H9 (cell line): ENCODE data around the gene IGSF3. TPM values are rescaled to one million over a fixed set of nuclear protein-coding genes. Genes with fewer than 3 reads are reported as not detected.

Source experiments
- DNase-seq: peaks from one replicate; pipeline ENCODE4 v3.0.0-alpha.2; 2017
- H2AFZ ChIP-seq: one replicate; pipeline ENCODE4 v1.6.1; 2013; ENCODE audit warnings: mild to moderate bottlenecking, low read length, control low read depth, moderate library complexity
- H2AK5ac ChIP-seq: 2 replicates; pipeline ENCODE4 v1.6.1; 2013; ENCODE audit warnings: low read length, control low read depth, mixed read lengths; ENCODE audit not compliant: insufficient read length
- H2BK120ac ChIP-seq: one replicate; pipeline ENCODE4 v1.6.1; 2013; ENCODE audit warnings: low read depth, mild to moderate bottlenecking, low read length, control low read depth, inconsistent platforms; ENCODE audit not compliant: poor library complexity, severe bottlenecking
- H2BK12ac ChIP-seq: 2 replicates; pipeline ENCODE4 v1.6.1; 2013; ENCODE audit warnings: low read length, control low read depth, mixed read lengths, low read depth; ENCODE audit not compliant: insufficient read length
- H2BK15ac ChIP-seq: 2 replicates; pipeline ENCODE4 v1.6.1; 2013; ENCODE audit warnings: low read depth, low read length, control low read depth
- H2BK20ac ChIP-seq: one replicate; pipeline ENCODE4 v1.6.1; 2013; ENCODE audit warnings: low read depth, mild to moderate bottlenecking, low read length, control low read depth, inconsistent platforms; ENCODE audit not compliant: poor library complexity, severe bottlenecking
- H2BK5ac ChIP-seq: 2 replicates; pipeline ENCODE4 v1.6.1; 2013; ENCODE audit warnings: low read length, control low read depth, mixed read lengths; ENCODE audit not compliant: insufficient read length
- H3K14ac ChIP-seq: 2 replicates; pipeline ENCODE4 v1.6.1; 2013; ENCODE audit warnings: low read length, control low read depth; ENCODE audit not compliant: insufficient read depth
- H3K18ac ChIP-seq: 2 replicates; pipeline ENCODE4 v1.6.1; 2013; ENCODE audit warnings: low read depth, mild to moderate bottlenecking, mixed read lengths, low read length, control low read depth; ENCODE audit not compliant: insufficient read length
- H3K23ac ChIP-seq: 2 replicates; pipeline ENCODE4 v1.6.1; 2013; ENCODE audit warnings: low read length, control low read depth, mixed read lengths, low read depth; ENCODE audit not compliant: insufficient read length
- H3K23me2 ChIP-seq: 2 replicates; pipeline ENCODE4 v1.6.1; 2013; ENCODE audit warnings: low read depth, mild to moderate bottlenecking, mixed read lengths, low read length, control low read depth; ENCODE audit not compliant: insufficient read length, poor library complexity, severe bottlenecking
- H3K27ac ChIP-seq: 2 replicates; pipeline ENCODE4 v1.5.1; 2013; ENCODE audit warnings: low read length, control low read depth, mixed read lengths, low read depth; ENCODE audit not compliant: insufficient read length
- H3K27me3 ChIP-seq: 2 replicates; pipeline ENCODE4 v1.6.1; 2013; ENCODE audit warnings: low read length, control low read depth, inconsistent platforms; ENCODE audit not compliant: insufficient read depth
- H3K4ac ChIP-seq: 2 replicates; pipeline ENCODE4 v1.6.1; 2013; ENCODE audit warnings: low read depth, mild to moderate bottlenecking, control low read depth, inconsistent platforms, low read length, moderate library complexity
- H3K4me1 ChIP-seq: 2 replicates; pipeline ENCODE4 v1.6.1; 2013; ENCODE audit warnings: low read length, control low read depth, inconsistent platforms; ENCODE audit not compliant: insufficient read depth
- H3K4me2 ChIP-seq: 2 replicates; pipeline ENCODE4 v1.6.1; 2013; ENCODE audit warnings: low read length, control low read depth, mixed read lengths; ENCODE audit not compliant: insufficient read length, insufficient read depth
- H3K56ac ChIP-seq: 2 replicates; pipeline ENCODE4 v1.6.1; 2013; ENCODE audit warnings: low read depth, mild to moderate bottlenecking, mixed read lengths, low read length, control low read depth; ENCODE audit not compliant: insufficient read length
- H3K79me1 ChIP-seq: 2 replicates; pipeline ENCODE4 v1.6.1; 2013; ENCODE audit warnings: low read depth, mild to moderate bottlenecking, moderate library complexity, low read length, control low read depth, inconsistent platforms; ENCODE audit not compliant: insufficient read depth, poor library complexity, severe bottlenecking
- H3K79me2 ChIP-seq: 2 replicates; pipeline ENCODE4 v1.6.1; 2013; ENCODE audit warnings: low read length, control low read depth, inconsistent platforms; ENCODE audit not compliant: insufficient read depth
- H3K9ac ChIP-seq: 2 replicates; pipeline ENCODE4 v1.6.1; 2013; ENCODE audit warnings: low read length, control low read depth, mixed read lengths; ENCODE audit not compliant: insufficient read length; ENCODE audit errors: extremely low read depth
- H3K9me3 ChIP-seq: one replicate; pipeline ENCODE4 v1.6.1; 2013; ENCODE audit warnings: low read depth, low read length, inconsistent platforms; ENCODE audit not compliant: control insufficient read depth
- H3T11ph ChIP-seq: one replicate; pipeline ENCODE4 v1.6.1; 2013; ENCODE audit warnings: mild to moderate bottlenecking, low read length, control low read depth, inconsistent platforms
- H4K20me1 ChIP-seq: one replicate; pipeline ENCODE4 v1.6.1; 2013; ENCODE audit not compliant: control insufficient read depth, insufficient read length, insufficient read depth
- H4K5ac ChIP-seq: 2 replicates; pipeline ENCODE4 v1.6.1; 2013; ENCODE audit warnings: low read depth, mild to moderate bottlenecking, mixed read lengths, low read length, control low read depth; ENCODE audit not compliant: insufficient read length
- H4K8ac ChIP-seq: replicated peaks from 2 replicates; pipeline ENCODE4 v1.6.1; 2013; ENCODE audit warnings: low read length, control low read depth, mixed read lengths, low read depth; ENCODE audit not compliant: insufficient read length
- H4K91ac ChIP-seq: 2 replicates; pipeline ENCODE4 v1.6.1; 2013; ENCODE audit warnings: low read depth, mild to moderate bottlenecking, moderate library complexity, mixed read lengths, low read length, control low read depth; ENCODE audit not compliant: insufficient read length
- H3K27ac Mint-ChIP-seq, 3 experiments: 2 replicates in 2 of 3; 3 replicates in 1 of 3; pipeline ENCODE4 v1.8.0; 2020 to 2021; ENCODE audit warnings: mixed read lengths in 3 of 3, mild to moderate bottlenecking in 1 of 3, moderate library complexity in 1 of 3
- H3K27me3 Mint-ChIP-seq: 2 replicates; pipeline ENCODE4 v1.8.0; 2021; ENCODE audit warnings: low read depth, mild to moderate bottlenecking, moderate library complexity, mixed read lengths
- H3K36me3 Mint-ChIP-seq, 3 experiments: 2 replicates in 2 of 3; 3 replicates in 1 of 3; pipeline ENCODE4 v1.8.0; 2020 to 2021; ENCODE audit warnings: low read depth in 3 of 3, mixed read lengths in 3 of 3; ENCODE audit not compliant: insufficient read depth in 1 of 3
- H3K4me1 Mint-ChIP-seq, 2 experiments: 2 replicates each; pipeline ENCODE4 v1.8.0; 2020; ENCODE audit warnings: mixed read lengths in 2 of 2
- H3K4me3 Mint-ChIP-seq, 2 experiments: 2 replicates in 1 of 2; 3 replicates in 1 of 2; pipeline ENCODE4 v1.8.0; 2020 to 2021; ENCODE audit warnings: mild to moderate bottlenecking in 2 of 2, mixed read lengths in 2 of 2, moderate library complexity in 1 of 2
- H3K9me3 Mint-ChIP-seq, 2 experiments: 2 replicates in 1 of 2; 3 replicates in 1 of 2; pipeline ENCODE4 v1.8.0; 2020; ENCODE audit warnings: mild to moderate bottlenecking in 2 of 2, mixed read lengths in 2 of 2, moderate library complexity in 1 of 2
- WGBS: extraction: QIAGEN DNeasy Blood & Tissue Kit; methylation state at CpG from one replicate; pipeline ENCODE4 v1.1.7; 2013; ENCODE audit warnings: missing lambda C conversion rate, low lambda C conversion rate, mixed read lengths; ENCODE audit not compliant: insufficient read length; ENCODE audit errors: extremely low coverage; 5-methylcytosine and 5-hydroxymethylcytosine counted together
- total RNA-seq: library from RNA; stranded (reverse); gene quantifications from 2 replicates; pipeline ENCODE4 v1.2.1, GENCODE V29; 2021
- TF ChIP-seq, protein P1 (sequence below): fragments of 200-600 bp; sonication (generic); conservative IDR thresholded peaks from 3 replicates; pipeline ENCODE4 v1.8.0; 2021; ENCODE audit warnings: antibody characterized with exemption, mild to moderate bottlenecking

Gene IGSF3
- total RNA-seq, 1 experiment from 2014 or later: 19.1 TPM

DNA sequence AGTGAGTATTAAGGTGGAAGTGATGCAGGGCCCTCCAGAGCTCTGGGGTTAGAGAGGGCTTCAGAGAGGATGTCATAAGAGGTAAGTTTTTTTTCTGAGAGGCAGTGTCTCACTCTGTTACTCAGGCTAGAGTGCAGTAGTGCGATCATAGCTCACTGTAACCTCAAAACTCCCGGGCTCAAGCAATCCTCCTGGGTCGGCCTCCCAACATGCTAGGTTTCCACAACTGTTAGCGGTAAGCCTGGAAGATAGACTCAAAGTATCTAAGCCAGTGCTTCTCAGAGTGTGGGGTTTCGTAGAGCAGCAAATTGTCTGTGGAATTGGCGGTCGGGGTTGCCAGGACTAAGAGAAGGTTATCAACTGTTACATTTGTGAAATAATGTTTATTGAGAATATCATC, 18.6 kb upstream of the IGSF3 start:
- no peak overlapping the region for H4K5ac ChIP-seq
- TF ChIP-seq, protein P1, sequence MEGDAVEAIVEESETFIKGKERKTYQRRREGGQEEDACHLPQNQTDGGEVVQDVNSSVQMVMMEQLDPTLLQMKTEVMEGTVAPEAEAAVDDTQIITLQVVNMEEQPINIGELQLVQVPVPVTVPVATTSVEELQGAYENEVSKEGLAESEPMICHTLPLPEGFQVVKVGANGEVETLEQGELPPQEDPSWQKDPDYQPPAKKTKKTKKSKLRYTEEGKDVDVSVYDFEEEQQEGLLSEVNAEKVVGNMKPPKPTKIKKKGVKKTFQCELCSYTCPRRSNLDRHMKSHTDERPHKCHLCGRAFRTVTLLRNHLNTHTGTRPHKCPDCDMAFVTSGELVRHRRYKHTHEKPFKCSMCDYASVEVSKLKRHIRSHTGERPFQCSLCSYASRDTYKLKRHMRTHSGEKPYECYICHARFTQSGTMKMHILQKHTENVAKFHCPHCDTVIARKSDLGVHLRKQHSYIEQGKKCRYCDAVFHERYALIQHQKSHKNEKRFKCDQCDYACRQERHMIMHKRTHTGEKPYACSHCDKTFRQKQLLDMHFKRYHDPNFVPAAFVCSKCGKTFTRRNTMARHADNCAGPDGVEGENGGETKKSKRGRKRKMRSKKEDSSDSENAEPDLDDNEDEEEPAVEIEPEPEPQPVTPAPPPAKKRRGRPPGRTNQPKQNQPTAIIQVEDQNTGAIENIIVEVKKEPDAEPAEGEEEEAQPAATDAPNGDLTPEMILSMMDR: no peak
- no peaks in the 10 kb centered on the region for H3K79me2 ChIP-seq
- H3K56ac ChIP-seq: no peak overlapping the region
- H3K18ac ChIP-seq: no peak overlapping the region
- H3K9me3 Mint-ChIP-seq: no peaks in the 10 kb centered on the region
- H2BK120ac ChIP-seq: no peak overlapping the region
- no peak for DNase-seq
- H3K23ac ChIP-seq: no peak overlapping the region
- no peak overlapping the region for H3K27ac ChIP-seq
- H3K79me1 ChIP-seq: no peaks in the 10 kb centered on the region
- no peaks in the 10 kb centered on the region for H3K27me3 ChIP-seq
- H3K9ac ChIP-seq: no peak overlapping the region
- no peaks in the 10 kb centered on the region for H3K36me3 Mint-ChIP-seq
- H4K8ac ChIP-seq: no peak overlapping the region
- no peaks in the 10 kb centered on the region for H4K20me1 ChIP-seq
- no peak overlapping the region for H2AFZ ChIP-seq
- peak overlapping the region in 2 of 3 experiments; percentile 20 to 22; a peak in 3 of 7 replicates for H3K27ac Mint-ChIP-seq
- H3T11ph ChIP-seq: no peak overlapping the region
- peaks cover 8 to 13% of the 10 kb centered on the region in 2 experiments for H3K4me1 Mint-ChIP-seq
- H3K23me2 ChIP-seq: no peaks in the 10 kb centered on the region
- no peak overlapping the region for H2BK15ac ChIP-seq
- no peak overlapping the region for H3K4ac ChIP-seq
- H3K4me2 ChIP-seq: no peak overlapping the region
- H4K91ac ChIP-seq: no peak overlapping the region
- H2BK20ac ChIP-seq: no peak overlapping the region
- no peak overlapping the region for H2AK5ac ChIP-seq
- H3K27me3 Mint-ChIP-seq: no peaks in the 10 kb centered on the region
- H2BK5ac ChIP-seq: no peak overlapping the region
- WGBS: no CpG with 5 or more reads among the region's 7 CpGs
- H3K4me1 ChIP-seq: no peaks in the 10 kb centered on the region; the same call in 1 of the 2 replicates
- no peak overlapping the region for H2BK12ac ChIP-seq
- H3K9me3 ChIP-seq: no peaks in the 10 kb centered on the region
- no peak overlapping the region; the same call in 1 of the 2 replicates for H3K14ac ChIP-seq
- H3K4me3 Mint-ChIP-seq: no peak overlapping the region
